Activated CD8-positive, alpha-beta T cell treated with anti-CD3 and anti-CD28 coated beads for 36 hours (primary cell): ENCODE measurements around the gene STARD3. TPM values are rescaled to one million over a fixed set of nuclear protein-coding genes. Genes with fewer than 3 reads are reported as not detected.

ENCODE experiments used
- ATAC-seq: fragments of 200-7000 bp; cut with Tn5 transposase; one replicate; pipeline ENCODE4 v1.10.0; 2021; ENCODE audit warnings: mild to moderate bottlenecking, moderate library complexity
- CTCF ChIA-PET: fragments of 350-600 bp; sonication (Branson Sonifier 250); formaldehyde crosslinking; loops from one replicate; lab custom pipeline; 2021; ENCODE audit warnings: antibody characterized with exemption; lab: Charles Lee
- POLR2A ChIA-PET: fragments of 350-600 bp; sonication (Branson Sonifier 250); formaldehyde crosslinking; loops from one replicate; lab custom pipeline; 2021; ENCODE audit warnings: antibody characterized with exemption; lab: Charles Lee
- DNase-seq: peaks from one replicate; pipeline ENCODE4 v3.0.0-alpha.2; 2020
- H3K27ac Mint-ChIP-seq: one replicate; pipeline ENCODE4 v1.8.0; 2021; ENCODE audit warnings: mild to moderate bottlenecking, mixed read lengths
- H3K27me3 Mint-ChIP-seq: one replicate; pipeline ENCODE4 v1.8.0; 2021; ENCODE audit warnings: mixed read lengths
- H3K36me3 Mint-ChIP-seq: one replicate; pipeline ENCODE4 v1.8.0; 2021; ENCODE audit warnings: low read depth, mixed read lengths
- H3K4me1 Mint-ChIP-seq: one replicate; pipeline ENCODE4 v1.8.0; 2021; ENCODE audit warnings: low read depth, mixed read lengths
- H3K4me3 Mint-ChIP-seq: one replicate; pipeline ENCODE4 v1.8.0; 2021; ENCODE audit warnings: mild to moderate bottlenecking, moderate library complexity, mixed read lengths
- H3K9me3 Mint-ChIP-seq: one replicate; pipeline ENCODE4 v1.8.0; 2021; ENCODE audit warnings: mixed read lengths
- CTCF ChIP-seq: fragments of 200-600 bp; IDR thresholded peaks from one replicate; pipeline ENCODE4 v1.8.0; 2022; ENCODE audit warnings: antibody characterized with exemption, mild to moderate bottlenecking
- intact Hi-C: fragments of 100-400 bp; cut with micrococcal nuclease; formaldehyde crosslinking; loops from one replicate; pipeline ENCODE4 v1.10.0; 2022
- total RNA-seq, 2 experiments: library from RNA; stranded (reverse); gene quantifications; one replicate each; pipeline ENCODE4 v1.2.3, GENCODE V29; 2021

The STARD3 gene
- total RNA-seq, 2 experiments from 2014 or later, result 48.7 to 50.3 TPM

GRCh38 chr17:39665642-39666224 lies 28.8 kb downstream of the STARD3 start:
- no peak for TF ChIP-seq CTCF
- Mint-ChIP-seq H3K27ac (no peak overlapping the region), H3K4me3 (no peak overlapping the region), H3K4me1 (peaks cover 7% of the 10 kb centered on the region), H3K27me3 (peaks cover 15% of the 10 kb centered on the region), H3K36me3 (no peaks in the 10 kb centered on the region), H3K9me3 (no peaks in the 10 kb centered on the region)
- intact Hi-C loops, result no loop called here
- POLR2A ChIA-PET, result interaction anchor here (1.3 to 2.1 kb wide), 4 partner anchors 9 to 14 kb away, joined by 5 to 7 read pairs (median 6); no protein-coding TSS in a partner anchor
- CTCF ChIA-PET, result interaction anchor here (1.0 to 12.7 kb wide), 5 partner anchors 10 to 43 kb away, joined by 3 to 146 read pairs (median 7); no protein-coding TSS in a partner anchor
- DNase-seq (peak; percentile 33), ATAC-seq (peak; percentile 28)

- Mint-ChIP-seq H3K27ac (no peak overlapping the region), H3K27me3 (peaks cover 15% of the 10 kb centered on the region), H3K9me3 (no peaks in the 10 kb centered on the region), H3K4me1 (peaks cover 7% of the 10 kb centered on the region), H3K4me3 (no peak overlapping the region), H3K36me3 (no peaks in the 10 kb centered on the region)
- intact Hi-C loops, result no loop called here
- no peak for TF ChIP-seq CTCF
- DNase-seq (no peak), ATAC-seq (no peak)
- POLR2A ChIA-PET, result interaction anchor here (0.6 to 2.1 kb wide), 7 partner anchors 9 to 214 kb away, joined by 3 to 7 read pairs (median 5); no protein-coding TSS in a partner anchor
- CTCF ChIA-PET, result interaction anchor here (1.0 to 12.7 kb wide), 5 partner anchors 9 to 44 kb away, joined by 3 to 146 read pairs (median 7); no protein-coding TSS in a partner anchor
These were observed 29.3 kb downstream of the STARD3 start for GRCh38 chr17:39666231-39666600.

- Mint-ChIP-seq H3K4me1 (peaks cover 8% of the 10 kb centered on the region), H3K9me3 (no peaks in the 10 kb centered on the region), H3K36me3 (no peaks in the 10 kb centered on the region), H3K27me3 (peaks cover 15% of the 10 kb centered on the region), H3K4me3 (no peak overlapping the region), H3K27ac (no peak overlapping the region)
- ATAC-seq (no peak), DNase-seq (no peak)
- intact Hi-C loops, result no loop called here
- ChIA-PET CTCF (interaction anchor here (0.8 to 12.7 kb wide), 6 partner anchors 9 to 44 kb away, joined by 3 to 146 read pairs (median 5); no protein-coding TSS in a partner anchor), POLR2A (interaction anchor here (0.6 to 2.1 kb wide), 7 partner anchors 8 to 214 kb away, joined by 3 to 7 read pairs (median 5); no protein-coding TSS in a partner anchor)
- TF ChIP-seq CTCF, result no peak
These were observed 29.8 kb downstream of the STARD3 start for GRCh38 chr17:39666601-39667261.

- ChIA-PET CTCF (interaction anchor here (0.6 to 12.7 kb wide), 8 partner anchors 8 to 50 kb away, joined by 3 to 146 read pairs (median 9); no protein-coding TSS in a partner anchor), POLR2A (interaction anchor here (1.0 to 2.1 kb wide), 3 partner anchors 12 to 14 kb away, joined by 3 to 7 read pairs (median 4); no protein-coding TSS in a partner anchor)
- Mint-ChIP-seq H3K27ac (no peak overlapping the region), H3K36me3 (no peaks in the 10 kb centered on the region), H3K4me1 (peaks cover 10% of the 10 kb centered on the region), H3K27me3 (peaks cover 15% of the 10 kb centered on the region), H3K4me3 (peak overlapping the region; percentile 60), H3K9me3 (no peaks in the 10 kb centered on the region)
- TF ChIP-seq CTCF, result no peak
- peak; percentile 27 for DNase-seq
- intact Hi-C loops, result no loop called here
- ATAC-seq, result no peak
These were observed 30.5 kb downstream of the STARD3 start for GRCh38 chr17:39667262-39667944.
